ENCODE data around the gene CDYL2. TPM values are rescaled to one million over a fixed set of nuclear protein-coding genes. Genes with fewer than 3 reads are reported as not detected.

CDYL2 gene
- polyA plus RNA-seq, 1 donor from 2014 or later, result 2.6 TPM

DNA sequence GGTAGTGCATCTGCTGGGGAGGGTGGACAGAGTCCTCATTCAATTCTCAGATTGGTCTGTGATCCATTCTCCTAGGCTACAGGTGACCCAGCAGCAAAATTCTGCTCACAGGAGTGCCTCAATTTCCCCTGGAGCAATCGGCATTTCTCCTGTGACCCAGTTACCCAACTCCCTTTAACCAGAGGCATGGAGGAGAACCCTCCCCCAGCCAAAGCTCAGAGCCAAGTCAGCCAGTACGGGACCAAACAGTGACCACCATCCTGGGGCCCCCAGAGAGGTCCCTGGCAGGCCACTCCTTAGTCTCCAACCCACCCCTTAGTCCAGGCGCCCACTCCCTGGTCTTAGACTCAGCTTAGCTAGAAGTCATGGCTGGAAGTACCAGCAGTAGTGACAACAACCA lies 188.0 kb downstream of the CDYL2 start:
- Histone ChIP-seq H2AFZ (ENCODE audit: low read depth, low read length) (no peak overlapping the region), H3K27ac (ENCODE audit: low read length) (no peak overlapping the region), H3K27me3 (ENCODE audit: insufficient read depth, low read depth, low read length) (no peaks in the 10 kb centered on the region), H3K4me2 (ENCODE audit: low read length) (no peak overlapping the region), H3K4me3 (ENCODE audit: low read length) (no peak overlapping the region), H4K20me1 (ENCODE audit: insufficient read depth) (no peaks in the 10 kb centered on the region), H3K9ac (ENCODE audit: low read length) (no peak overlapping the region), H3K79me2 (replicated peaks; ENCODE audit: insufficient read depth, low read length) (no peaks in the 10 kb centered on the region), H3K9me2 (ENCODE audit: insufficient read depth, low read length) (no peaks in the 10 kb centered on the region), H3K9me3 (ENCODE audit: low read length) (no peaks in the 10 kb centered on the region), H3F3A (ENCODE audit: insufficient read depth, low read length, poor library complexity, severe bottlenecking) (no peaks in the 10 kb centered on the region), H3K36me3 (ENCODE audit: insufficient read depth, low read length) (no peaks in the 10 kb centered on the region)
- TF ChIP-seq EZH2 (IDR thresholded peaks at IDR 0.05; ENCODE audit: borderline replicate concordance, insufficient read depth, low read length, poor library complexity, severe bottlenecking) (no peak), MXI1 (conservative IDR thresholded peaks at IDR 0.05; ENCODE audit: poor library complexity, severe bottlenecking) (no peak), RAD21 (conservative IDR thresholded peaks at IDR 0.05) (no peak), SMC3 (conservative IDR thresholded peaks at IDR 0.05; ENCODE audit: poor library complexity) (no peak), POLR2AphosphoS5 (IDR thresholded peaks at IDR 0.05) (no peak), CTCF (IDR thresholded peaks at IDR 0.05; ENCODE audit: poor library complexity, severe bottlenecking) (no peak), EP300 (conservative IDR thresholded peaks at IDR 0.05; ENCODE audit: poor library complexity, severe bottlenecking) (no peak), TAF1 (IDR thresholded peaks at IDR 0.05; ENCODE audit: low read depth) (no peak)
- TF ChIP-seq, protein P1, sequence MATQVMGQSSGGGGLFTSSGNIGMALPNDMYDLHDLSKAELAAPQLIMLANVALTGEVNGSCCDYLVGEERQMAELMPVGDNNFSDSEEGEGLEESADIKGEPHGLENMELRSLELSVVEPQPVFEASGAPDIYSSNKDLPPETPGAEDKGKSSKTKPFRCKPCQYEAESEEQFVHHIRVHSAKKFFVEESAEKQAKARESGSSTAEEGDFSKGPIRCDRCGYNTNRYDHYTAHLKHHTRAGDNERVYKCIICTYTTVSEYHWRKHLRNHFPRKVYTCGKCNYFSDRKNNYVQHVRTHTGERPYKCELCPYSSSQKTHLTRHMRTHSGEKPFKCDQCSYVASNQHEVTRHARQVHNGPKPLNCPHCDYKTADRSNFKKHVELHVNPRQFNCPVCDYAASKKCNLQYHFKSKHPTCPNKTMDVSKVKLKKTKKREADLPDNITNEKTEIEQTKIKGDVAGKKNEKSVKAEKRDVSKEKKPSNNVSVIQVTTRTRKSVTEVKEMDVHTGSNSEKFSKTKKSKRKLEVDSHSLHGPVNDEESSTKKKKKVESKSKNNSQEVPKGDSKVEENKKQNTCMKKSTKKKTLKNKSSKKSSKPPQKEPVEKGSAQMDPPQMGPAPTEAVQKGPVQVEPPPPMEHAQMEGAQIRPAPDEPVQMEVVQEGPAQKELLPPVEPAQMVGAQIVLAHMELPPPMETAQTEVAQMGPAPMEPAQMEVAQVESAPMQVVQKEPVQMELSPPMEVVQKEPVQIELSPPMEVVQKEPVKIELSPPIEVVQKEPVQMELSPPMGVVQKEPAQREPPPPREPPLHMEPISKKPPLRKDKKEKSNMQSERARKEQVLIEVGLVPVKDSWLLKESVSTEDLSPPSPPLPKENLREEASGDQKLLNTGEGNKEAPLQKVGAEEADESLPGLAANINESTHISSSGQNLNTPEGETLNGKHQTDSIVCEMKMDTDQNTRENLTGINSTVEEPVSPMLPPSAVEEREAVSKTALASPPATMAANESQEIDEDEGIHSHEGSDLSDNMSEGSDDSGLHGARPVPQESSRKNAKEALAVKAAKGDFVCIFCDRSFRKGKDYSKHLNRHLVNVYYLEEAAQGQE (IDR thresholded peaks at IDR 0.05; ENCODE audit: borderline replicate concordance), result no peak

- H3K4me3 ChIP-seq (ENCODE audit: low read length), result no peak overlapping the region
- no peak overlapping the region for H3K9ac ChIP-seq (ENCODE audit: low read length)
- H3K36me3 ChIP-seq (ENCODE audit: insufficient read depth, low read length), result no peaks in the 10 kb centered on the region
- no peaks in the 10 kb centered on the region for H3K9me2 ChIP-seq (ENCODE audit: insufficient read depth, low read length)
- H2AFZ ChIP-seq (ENCODE audit: low read depth, low read length), result no peak overlapping the region
- H3K27me3 ChIP-seq (ENCODE audit: insufficient read depth, low read depth, low read length), result no peaks in the 10 kb centered on the region
- no peaks in the 10 kb centered on the region for H3K9me3 ChIP-seq (ENCODE audit: low read length)
- H3K27ac ChIP-seq (ENCODE audit: low read length), result no peak overlapping the region
- H3F3A ChIP-seq (ENCODE audit: insufficient read depth, low read length, poor library complexity, severe bottlenecking), result no peaks in the 10 kb centered on the region
- TF ChIP-seq POLR2AphosphoS5 (IDR thresholded peaks at IDR 0.05) (no peak), CTCF (IDR thresholded peaks at IDR 0.05; ENCODE audit: poor library complexity, severe bottlenecking) (no peak), SMC3 (conservative IDR thresholded peaks at IDR 0.05; ENCODE audit: poor library complexity) (no peak), MXI1 (conservative IDR thresholded peaks at IDR 0.05; ENCODE audit: poor library complexity, severe bottlenecking) (no peak)
- TF ChIP-seq, protein P1 (IDR thresholded peaks at IDR 0.05; ENCODE audit: borderline replicate concordance), result no peak
- no peaks in the 10 kb centered on the region for H4K20me1 ChIP-seq (ENCODE audit: insufficient read depth)
- H3K4me2 ChIP-seq (ENCODE audit: low read length), result no peak overlapping the region
- no peaks in the 10 kb centered on the region for H3K79me2 ChIP-seq (replicated peaks; ENCODE audit: insufficient read depth, low read length)
These were observed 188.7 kb downstream of the CDYL2 start for GRCh38 chr16:80615735-80616134.
